A204.1 (cell line): ENCODE measurements around the gene CDCA8.
"Not testable (repeated sequence)": the region's sequence is repeated elsewhere in the genome, so short reads cannot be mapped to it uniquely, and the experiment has no call there.

Experiments used
- FAIRE-seq: peaks from 2 replicates; lab custom pipeline; 2012; peaks lifted over from hg19 to GRCh38; lab: Jason Lieb, UNC

Gene CDCA8

GRCh38 chr1:37718181-37718900 lies 26.0 kb downstream of the CDCA8 start:
- no peak for FAIRE-seq

DNA sequence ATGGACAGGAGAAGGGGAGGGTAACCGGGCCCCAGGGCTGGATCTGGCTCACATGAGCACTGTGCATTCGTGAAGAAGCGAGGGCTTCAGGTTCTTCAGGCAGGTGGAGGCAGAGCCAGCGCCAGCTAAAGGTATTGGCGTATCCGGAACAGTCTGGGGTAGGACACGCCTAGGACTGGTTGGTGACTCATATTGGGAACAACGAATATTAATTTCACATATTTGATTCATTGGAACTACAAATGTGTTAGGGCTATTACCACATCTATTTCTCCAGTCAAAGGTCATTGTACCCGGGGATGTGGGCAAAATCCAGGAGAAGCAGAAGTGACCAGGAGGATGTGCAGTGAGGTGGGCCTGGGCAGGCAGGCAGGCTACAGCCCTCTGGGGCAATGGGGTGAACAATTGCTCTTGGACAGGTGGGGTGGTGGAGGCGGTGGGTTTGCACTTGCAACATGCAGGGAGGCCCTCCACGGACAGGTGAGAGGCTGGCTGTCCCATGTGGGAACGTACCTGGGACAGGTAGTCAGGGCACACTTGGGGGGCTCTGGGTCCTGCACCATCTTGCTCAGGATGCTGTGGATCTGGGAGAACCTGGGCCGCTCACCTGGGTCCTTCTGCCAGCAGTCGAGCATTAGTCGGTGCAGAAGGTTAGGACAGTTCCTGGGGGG lies 26.7 kb downstream of the CDCA8 start:
- no peak for FAIRE-seq

- no peak for FAIRE-seq
Observed at GRCh38 chr1:37719572-37720195, 27.4 kb downstream of the CDCA8 start.

DNA sequence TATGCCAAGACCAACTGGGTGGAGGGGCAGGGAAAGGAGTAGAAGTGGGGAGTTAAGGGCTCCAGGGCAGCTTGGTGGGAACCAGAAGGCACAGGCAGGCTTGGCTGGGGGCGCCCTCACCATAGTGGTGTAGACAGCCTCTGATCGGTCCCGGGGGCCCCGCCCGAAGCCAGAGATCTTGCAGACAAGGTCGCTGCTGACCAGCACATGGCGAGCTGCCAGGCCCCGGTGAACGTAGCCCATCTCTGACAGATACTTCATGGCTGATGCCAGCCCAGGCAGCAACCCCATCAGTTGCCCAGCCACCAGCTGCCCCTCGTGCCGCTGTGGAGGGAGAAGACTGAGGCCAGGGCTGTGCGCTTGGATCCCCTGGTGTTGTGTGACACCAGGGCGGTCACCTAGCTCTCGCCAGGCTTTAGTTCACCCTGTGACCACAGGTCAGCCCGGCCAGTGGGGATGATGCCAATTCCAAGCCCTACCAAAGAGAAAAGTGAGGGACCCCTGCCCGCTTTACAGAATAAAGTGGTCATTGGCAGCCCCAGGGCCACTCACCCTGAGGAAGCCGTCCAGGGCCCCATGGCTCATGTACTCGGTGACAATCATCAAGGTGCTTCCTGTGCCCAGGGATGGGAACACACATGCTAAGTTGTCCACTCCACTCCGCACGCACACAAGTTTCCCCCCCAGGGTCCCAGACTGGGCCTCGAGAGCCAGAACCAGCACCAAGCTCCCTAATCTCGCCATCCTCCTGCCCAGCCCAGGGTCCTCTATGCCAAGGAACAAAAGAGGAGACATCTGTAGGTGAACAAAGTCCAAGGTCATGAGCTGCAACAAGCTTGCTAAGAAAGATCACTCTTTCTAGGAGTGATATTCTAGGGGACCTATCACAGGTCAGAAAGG lies 28.2 kb downstream of the CDCA8 start:
- no peak for FAIRE-seq

- no peak for FAIRE-seq
Observed at GRCh38 chr1:37721565-37721964, 29.2 kb downstream of the CDCA8 start.

- no peak for FAIRE-seq
Observed at GRCh38 chr1:37722181-37723071, 30.1 kb downstream of the CDCA8 start.

- FAIRE-seq: no peak
Observed at GRCh38 chr1:37723072-37723389, 30.7 kb downstream of the CDCA8 start.

DNA sequence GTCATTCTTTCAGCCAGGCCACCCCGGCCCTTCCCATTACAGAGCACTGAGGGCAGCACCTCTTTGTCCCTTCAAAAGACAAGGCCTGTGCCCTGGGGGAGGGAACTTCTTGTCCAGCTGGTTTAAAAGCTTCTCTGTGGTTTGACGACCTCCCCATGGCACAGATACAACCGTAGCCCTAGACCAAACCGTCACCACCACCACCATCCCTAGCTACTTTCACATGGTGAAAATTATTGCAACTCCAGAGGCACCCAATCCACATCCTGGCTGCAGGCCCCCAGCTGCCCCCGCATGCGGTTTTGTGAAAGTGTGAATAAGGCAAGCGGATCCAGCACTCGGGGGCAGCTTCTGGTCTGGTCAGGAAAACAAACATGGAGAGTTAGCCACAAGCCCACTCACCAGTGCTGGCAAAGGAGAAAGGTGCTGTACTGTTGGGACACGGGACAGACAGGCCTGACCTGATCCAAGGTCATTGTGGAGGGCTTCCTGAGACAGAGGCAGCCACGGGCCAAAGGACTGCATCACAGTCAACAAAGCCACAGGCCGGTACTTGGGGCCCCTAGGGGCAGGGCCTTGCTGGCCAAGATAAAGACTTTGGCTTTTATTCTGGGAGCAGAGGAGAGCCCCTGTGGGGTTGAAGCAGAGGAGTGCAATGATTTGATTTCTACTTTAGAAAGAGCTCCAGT lies 31.2 kb downstream of the CDCA8 start:
- no peak for FAIRE-seq

DNA sequence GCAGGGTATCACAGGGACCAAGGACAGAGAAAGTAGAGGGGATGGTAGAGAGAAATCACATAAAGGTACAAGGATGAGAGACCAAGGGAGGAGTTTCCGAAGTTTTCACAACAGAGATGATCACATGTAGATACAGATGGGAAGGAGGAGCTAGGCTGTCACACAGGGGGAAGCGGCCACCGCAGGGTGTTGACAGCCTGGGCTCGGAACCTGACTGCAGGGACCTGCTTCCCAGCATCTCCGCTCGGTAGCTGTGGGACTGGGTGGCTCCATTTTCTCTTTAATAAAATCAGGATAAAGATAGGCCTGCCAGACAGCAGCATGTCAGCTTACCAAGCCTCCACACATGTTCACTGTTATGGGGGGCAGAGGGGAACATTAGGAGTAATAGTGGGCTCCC lies 32.3 kb downstream of the CDCA8 start:
- FAIRE-seq: no peak

- no peak for FAIRE-seq
Observed at GRCh38 chr1:37725851-37726613, 33.7 kb downstream of the CDCA8 start.

DNA sequence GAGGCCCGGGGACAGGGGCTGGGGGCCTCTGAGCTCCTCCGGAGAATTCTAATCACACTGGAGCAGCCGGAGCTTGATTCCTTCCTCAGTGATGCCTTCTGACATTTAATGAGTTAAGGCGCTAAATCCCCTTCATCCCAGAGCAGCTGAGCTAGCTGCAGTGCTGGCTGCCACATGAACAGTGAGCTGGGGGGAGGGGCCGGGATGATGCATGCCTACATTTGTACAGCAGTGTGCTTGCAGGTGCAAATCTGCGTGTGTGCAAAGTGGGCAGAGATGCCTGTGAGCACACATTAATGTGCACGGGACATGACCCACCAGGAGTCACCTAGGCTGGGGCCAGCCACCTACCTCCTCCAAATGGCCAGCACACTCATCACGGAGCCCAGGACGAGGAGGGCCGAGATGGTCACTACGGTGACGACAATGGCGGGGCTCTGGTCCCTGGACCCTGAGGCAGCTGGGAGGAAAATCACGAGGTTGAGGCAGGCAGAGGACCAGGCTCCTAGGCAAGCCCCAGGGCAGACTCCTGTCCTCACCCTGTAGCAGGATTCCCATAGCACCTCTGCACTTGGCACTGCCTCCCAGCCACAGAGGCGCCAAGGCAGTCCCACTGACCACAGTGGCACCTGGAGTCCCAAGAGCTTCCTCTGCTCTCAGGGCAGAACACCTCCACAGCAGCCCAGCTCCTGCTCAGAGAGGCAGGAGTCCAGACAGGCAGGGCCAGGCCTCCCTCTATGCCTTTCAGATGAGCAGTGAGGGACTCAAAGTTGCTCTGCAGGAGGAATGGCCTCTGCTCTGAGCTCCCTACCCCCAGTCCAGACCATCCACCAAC lies 34.7 kb downstream of the CDCA8 start:
- no peak for FAIRE-seq

- FAIRE-seq: no peak
Observed at GRCh38 chr1:37728416-37728815, 36.1 kb downstream of the CDCA8 start.

DNA sequence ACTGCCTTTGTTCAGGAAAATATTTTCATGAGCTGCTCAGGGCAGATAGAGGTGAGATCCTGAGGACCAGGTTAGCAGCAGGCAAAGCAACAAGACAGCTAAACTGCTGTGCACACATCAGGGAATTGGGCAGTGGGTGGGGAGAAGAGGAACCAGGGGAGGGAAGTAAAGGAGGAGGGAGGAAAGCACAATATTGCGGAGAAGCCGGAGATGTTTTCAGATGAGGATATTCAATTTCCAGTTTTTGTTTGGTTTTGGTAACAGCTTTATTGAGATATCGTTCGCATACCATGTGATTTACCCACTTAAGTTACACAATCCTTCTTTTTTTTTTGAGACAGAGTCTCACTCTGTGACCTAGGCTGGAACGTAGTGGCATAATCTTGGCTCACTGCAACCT lies 38.1 kb downstream of the CDCA8 start:
- FAIRE-seq: no peak

GRCh38 chr1:37731312-37732019 lies 39.1 kb downstream of the CDCA8 start:
- no peak for FAIRE-seq

DNA sequence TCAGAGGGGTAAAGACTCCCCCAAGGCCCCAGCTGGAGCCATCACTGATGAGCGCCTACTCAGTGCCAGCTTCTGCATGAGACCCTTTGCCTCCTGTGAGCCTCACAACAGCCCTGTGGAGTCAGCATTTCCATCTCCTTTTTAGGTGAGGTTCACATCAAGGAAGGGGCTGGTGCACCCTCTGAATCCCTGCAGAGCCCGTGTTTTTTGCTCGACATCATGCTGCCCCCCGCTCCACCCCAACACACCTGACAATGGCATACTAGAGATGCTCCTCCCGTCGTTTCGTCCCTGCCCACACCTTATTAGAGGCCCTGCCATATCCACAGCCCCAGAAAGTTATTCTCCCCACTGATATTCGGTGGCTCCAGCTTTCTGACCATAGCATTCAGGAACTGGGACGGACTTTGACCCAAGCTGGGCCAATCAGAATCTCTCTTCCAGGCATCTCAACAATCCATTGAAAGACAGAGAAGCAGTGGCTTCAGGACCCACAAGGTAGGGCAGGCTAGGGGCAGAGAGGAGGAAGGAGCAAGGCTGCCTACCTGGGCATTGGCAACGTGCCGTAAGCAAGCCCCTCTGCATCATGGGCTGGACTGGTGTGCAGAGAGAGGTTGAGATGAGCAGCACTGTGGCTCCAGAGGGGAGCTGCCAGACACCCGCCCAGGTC lies 39.9 kb downstream of the CDCA8 start:
- no peak for FAIRE-seq

- FAIRE-seq: no peak
Observed at GRCh38 chr1:37734629-37735591, 42.6 kb downstream of the CDCA8 start.

DNA sequence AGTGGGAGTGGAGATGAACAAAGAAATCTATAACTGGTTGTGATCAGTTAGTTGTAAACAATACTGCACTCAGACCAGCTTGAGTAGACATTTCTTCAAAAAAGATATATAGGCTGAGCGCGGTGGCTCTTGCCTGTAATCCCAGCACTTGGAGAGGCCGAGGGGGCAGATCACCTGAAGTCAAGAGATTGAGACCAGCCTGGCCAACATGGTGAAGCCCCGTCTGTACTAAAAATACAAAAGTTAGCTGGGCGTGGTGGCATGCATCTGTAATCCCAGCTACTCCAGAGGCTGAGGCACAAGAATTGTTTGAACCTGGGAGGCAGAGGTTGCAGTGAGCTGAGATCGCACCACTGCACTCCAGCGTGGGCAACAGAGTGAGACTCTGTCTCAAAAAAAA lies 45.7 kb downstream of the CDCA8 start:
- FAIRE-seq: not testable (repeated sequence)
